NCI-H510A (cell line): ENCODE results near the gene AMPD1.

Experiments used
- DNase-seq: peaks from one replicate; lab custom pipeline; 2025; lab: John Stamatoyannopoulos, UW

The AMPD1 gene

DNA sequence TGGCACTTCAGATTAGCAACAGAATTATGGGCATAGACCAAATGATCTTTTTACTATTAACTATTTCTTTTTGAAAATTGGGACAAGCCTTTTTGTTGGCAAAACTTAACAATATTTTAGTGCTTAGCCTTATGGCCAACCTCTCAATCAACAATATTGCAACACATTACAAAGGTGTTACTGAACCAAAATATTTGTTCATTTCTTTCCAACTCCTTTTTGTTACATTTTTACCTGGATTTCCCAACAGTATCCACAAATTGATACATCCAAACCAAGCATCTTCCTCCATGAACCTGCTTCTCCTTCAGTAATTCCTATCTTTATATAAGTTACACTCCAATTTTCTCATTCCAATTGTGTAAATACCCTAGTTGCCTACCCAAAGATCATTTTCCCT is 1.5 kb upstream of the AMPD1 start:
- DNase-seq: no peak

DNA sequence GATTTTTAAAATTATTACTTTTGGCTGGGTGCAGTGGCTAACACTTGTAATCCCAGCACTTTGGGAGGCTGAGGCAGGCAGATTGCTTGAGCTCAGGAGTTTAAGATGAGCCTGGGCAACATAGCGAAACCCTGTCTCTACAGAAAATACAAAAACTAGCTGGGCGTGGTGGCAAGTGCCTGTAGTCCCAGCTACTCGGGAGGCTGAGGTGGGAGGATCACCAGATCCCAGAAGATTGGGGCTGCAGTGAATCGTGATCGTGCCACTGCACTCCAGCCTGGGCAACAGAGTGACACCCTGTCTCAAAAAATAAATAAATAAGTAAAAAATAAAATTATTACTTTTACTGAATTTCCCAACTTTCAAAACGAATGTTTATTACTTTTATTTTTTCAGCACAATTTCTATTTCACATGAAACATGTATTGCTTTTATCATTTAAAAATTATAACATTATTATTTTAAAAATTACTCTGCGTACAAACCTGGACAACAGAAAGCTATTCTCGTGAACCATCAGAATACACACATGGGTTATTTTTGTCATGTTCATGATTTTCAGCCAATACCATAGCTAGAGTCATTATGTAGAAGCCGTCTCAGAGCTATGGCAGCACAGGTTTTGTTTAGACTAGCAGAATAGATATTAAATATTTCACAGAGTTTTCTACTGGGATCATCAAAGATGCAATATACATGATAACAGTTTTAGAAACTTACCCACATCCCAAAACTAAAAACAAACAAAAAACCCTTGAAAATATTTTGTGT is 621 bp downstream of the AMPD1 start:
- no peak for DNase-seq

DNA sequence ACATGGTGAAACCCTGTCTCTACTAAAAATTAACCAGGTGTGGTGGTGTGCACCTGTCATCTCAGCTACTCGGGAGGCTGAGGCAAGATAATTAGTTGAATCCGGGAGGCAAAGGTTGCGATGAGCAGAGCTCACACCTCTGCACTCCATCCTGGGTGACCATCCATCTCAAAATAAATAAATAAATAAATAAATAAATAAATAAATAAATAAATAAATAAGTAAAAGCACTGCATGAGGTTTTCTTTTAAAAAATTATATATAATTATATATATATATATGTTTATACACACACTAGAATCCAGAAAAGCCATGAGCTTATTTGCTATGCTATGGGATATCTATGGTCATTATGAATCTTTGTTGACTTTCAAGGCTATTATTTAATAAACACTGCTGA is 2.4 kb downstream of the AMPD1 start:
- no peak for DNase-seq

DNA sequence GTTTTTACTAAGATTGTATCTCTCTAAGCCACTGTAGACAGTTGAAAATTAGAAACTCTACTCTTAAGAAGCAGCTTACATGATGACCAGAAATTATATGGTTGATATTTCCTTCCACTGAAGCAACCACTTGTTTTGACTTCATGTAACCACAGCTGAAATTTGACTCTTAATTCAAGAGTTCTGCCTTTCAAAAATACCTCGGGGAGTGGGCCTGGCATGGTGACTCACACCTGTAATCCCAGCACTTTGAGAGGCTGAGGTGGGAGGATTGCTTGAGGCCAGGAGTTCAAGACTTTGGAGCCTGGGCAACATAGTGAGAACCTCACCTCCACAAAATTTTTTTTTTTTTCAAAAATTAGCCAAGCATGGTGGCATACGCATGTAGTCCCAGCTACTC is 4.3 kb downstream of the AMPD1 start:
- DNase-seq: no peak

DNA sequence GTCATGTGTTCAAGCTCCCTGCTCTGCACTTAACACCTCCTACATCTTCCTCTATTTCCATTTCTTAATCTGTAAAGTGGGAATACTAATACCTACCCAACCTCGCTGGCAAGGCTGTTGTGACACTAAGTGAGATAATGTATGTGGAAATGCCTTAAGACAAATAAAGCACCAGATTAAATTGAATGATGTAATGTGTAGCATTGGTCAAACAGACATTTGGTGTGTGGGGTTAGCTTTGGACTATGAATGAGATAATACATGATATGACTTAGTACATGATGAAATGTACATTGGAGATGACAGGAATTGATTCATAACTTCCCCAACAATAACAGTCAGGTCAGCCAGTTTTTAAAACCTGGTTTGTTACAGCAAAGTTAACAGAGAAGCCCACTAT is 5.2 kb downstream of the AMPD1 start:
- no peak for DNase-seq

DNA sequence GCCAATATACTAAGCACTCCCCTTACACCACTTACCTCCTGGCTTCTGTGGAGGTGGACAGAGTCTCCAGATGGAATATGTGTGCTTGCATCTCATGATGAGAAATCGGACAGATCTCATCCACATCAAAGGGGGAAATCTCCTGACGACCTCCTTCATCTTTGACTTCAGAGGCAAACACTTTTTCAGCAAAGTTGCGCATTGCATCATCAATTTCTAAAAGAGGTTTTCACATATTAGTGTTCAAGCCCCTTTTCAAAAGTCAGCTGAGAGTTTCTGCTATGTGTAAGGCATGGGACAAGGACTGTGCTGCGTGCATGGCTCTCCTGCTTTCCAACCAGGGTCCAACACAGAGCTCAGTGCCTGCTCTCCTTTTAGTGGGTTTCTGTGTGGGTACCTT is 6.8 kb downstream of the AMPD1 start:
- DNase-seq: no peak

DNA sequence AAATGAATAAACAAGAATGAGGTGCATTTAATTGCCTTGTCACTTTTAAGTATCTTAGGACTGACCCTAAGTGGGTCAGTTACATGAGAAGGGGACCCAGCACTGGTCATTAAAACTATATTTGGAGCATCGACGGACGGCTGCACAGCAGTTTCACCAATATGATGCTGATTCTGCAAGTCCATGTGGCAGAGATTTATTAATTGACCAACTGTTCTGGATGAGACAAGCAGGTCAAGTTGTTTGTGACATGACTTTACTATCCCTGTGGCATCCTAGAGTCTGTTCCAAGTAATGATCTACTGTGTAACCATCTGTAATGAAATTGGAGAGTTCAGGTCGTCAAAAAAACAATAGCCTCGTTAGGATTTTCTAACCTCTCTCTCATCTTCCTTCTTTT is 9.5 kb downstream of the AMPD1 start:
- DNase-seq: no peak

DNA sequence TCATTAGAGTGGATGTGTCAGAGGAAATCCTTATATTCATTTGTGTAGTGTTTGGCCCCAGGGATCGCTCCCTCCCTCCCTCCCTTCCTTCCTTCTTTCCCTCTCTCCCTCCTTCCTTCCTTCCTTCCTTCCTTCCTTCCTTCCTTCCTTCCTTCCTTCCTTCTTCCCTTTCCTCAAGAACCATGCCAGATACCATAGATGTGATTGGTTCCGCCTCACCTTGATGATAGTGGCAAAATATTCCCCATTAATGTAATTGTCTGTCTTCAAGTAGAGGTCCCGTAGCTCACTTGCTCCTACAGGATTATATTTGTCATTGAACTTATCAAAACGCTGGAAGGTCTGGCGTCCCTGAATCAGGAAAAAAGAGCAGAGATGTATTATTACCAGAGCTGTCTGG is 17.7 kb downstream of the AMPD1 start:
- no peak for DNase-seq

DNA sequence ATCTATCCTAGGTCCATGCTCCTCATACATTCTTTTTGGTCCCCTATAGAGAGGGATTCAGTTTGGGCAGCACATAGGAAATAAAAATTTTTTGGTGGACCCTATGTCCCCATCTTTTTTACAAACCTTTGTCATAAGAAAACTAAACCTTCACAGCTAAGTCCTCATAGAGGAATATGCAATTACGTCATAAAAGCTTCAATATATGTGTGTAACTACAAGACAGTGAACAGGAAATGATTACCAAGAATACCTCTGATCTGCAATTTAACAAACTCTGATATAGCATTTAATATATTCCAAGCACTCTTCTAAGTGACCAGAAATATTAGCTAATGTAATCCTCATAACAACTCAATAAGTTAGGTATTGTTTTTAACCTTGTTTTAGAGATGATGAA is 19.2 kb downstream of the AMPD1 start:
- DNase-seq: no peak

DNA sequence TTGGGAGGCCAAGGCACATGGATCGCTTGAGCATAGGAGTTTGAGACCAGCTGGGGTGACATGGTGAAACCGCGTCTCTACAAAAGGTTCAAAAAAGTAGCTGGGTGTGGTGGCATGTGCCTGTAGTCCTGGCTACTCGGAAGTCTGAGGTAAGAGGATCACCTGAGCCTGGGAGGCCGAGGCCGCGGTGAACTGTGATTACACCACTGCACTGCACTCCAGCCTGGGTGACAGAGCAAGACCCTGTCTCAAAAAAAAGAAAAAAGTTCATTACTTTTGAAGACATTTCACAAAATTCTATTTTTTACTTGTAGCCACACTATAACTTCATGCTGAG is 23.4 kb downstream of the AMPD1 start:
- no peak for DNase-seq

DNA sequence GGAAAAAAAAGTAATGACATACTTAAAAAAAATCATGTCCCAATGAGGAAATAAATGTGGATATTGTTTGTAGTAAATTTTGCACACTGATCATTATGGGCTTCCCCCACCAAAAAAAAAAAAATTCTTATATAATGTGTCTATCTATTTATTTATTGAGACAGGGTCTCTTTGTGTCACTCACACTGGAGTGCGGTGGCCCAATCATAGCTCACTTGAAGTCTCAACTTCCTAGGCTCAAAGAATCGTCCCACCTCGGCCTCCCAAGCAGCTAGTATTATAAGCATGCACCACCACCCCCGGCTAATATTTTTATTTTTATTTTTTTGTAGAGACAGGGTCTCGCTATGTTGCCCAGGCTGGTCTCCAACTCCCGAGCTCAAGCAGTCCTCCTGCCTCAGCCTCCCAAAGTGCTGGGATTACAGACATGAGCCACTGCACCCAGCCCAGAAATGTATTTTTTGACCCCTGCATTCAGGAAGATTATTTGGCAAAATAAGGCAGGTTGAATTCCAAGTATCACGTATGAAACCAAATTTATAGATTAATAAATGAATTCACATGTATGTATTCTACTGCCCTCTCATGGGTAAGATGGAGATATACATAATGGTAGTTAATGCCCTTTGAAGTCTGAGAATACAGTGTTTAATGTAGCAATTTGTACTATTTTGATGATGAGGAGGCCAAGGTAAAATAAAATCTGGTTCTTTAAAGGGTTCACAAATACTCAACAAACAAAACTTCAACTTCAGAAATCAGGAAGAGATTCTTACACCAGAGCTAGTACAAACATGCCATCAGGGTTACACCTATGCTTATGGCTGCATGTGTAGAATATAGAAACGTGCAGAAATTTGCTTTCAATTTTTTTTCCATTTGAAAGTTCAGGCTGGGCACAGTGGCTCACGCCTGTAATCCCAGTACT is 24.1 kb downstream of the AMPD1 start:
- no peak for DNase-seq

DNA sequence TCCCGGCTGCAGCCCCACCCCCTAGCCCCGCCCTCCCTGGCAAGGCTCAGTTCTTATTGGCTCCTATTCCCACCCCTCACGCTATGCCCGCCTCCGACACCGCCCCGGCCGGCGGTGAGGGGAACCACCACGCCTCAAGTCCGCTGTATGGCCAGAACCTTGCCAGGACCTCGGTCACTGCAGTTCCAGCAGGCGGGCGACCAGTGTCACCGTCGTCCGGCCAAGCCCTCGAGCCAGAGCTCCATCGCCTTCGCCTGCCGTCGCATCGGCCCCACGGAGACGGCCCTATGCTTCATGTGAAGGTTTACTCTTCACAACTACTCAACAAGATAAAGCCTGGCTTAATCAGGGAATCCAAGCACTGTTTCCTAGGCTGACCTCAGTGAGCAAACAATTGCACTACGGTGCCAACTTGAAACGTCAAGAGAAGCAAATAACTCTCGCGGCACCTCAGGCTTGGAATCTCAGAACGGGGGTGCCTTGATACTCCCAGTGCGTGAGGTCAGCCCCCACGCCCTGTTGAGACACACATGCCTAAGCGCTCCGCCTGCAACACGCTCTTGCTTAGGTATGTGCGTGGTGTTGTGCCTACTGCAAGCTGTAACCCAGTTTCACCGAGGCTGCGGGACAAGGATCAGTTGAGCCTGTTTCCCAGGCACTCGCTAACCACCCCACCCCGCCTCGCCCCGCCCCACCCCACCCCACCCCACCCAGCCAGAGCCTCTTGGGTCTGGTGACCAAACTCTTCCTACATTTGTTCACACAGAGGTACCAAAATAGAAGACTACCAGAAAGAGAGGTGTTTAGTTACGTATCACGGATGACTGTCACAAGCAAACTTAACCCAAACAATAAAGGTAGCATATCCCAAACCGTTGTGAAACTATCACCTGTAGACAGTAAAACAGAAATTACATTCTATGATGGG is 25.0 kb downstream of the AMPD1 start:
- DNase-seq: peak; percentile 69

DNA sequence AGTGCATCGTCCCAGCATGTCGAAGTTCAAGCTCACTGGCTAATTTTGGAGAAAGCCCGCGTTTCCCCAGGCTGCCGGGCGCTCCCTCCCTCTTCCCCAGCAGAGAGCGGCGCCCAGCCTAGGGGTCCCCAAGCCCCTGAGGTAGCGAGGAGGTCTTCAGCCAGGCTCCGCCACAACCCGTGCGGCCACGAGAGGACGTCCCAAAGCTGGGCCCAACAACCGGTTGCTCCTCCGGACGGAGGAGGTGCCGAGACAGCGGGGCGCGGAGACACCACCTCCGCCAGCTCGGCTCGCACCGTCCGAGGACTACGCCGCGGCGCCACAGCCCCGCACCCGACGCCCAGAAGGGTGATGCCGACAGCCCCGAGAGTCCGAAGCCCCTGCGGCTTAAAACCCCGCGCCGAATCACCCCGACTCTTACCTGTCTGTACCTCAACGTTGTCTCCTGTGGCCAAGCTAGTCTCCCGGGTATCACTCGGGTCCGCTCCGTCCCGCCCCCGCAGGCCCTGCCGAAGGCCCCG is 25.7 kb downstream of the AMPD1 start, which contains the start of gene DENND2C:
TSS of gene DENND2C (minus strand) at position 488 of the 521 bp plus-strand sequence. CDS start 44,065 bp downstream, outside the sequence.
- DNase-seq: peak; percentile 53

DNA sequence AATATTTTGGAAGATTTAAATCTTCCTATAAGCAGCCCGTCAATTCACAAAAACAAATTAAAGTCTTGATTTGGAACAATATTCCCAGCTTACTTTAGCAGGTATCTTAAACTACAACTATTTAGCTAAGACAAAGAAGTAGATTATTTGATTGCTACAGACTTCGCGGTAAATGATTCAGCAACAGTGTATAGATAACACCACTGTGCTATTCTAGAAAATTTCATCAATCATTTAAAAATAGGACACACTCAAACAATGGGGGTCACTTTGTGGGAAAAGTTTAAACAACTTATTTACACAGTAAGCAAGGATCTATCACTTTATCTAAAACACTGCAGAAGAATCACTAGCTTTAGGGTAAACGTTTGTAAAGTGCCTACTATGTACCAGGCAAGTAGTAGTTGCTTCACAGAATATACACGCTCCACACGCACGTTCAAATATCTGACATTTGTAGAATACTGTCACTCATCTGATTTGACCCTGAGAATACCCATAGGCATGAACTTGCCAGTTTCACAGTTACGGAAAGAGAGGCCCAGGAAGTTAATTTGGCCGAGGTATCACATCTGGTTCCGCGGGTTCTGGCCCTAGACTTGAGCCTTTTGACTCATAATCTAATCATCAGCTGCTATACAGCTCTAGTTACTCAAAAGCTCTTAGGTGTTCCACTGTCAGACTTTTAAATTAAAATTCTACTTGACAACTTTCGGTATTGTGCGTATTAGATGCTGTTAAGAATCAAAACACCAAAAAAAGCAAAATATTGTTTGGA is 26.4 kb downstream of the AMPD1 start:
- DNase-seq: no peak

DNA sequence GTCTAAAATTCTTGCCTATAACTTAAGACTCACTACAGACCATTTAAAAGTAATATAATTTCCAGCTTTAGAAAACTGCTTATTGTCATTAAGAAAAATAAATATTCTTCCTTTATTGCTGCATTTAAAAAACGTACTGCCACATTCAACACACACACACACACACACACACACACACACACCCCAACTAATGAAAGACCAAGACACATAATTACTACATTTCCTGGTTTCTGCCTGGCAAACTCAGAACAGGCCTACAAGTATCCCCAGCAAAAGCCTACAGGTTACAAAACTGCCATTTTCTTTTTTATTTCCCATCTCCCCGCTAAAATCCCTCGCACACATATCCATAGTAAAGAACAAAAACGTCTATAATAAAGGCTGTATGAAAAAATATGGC is 27.0 kb downstream of the AMPD1 start:
- no peak for DNase-seq

DNA sequence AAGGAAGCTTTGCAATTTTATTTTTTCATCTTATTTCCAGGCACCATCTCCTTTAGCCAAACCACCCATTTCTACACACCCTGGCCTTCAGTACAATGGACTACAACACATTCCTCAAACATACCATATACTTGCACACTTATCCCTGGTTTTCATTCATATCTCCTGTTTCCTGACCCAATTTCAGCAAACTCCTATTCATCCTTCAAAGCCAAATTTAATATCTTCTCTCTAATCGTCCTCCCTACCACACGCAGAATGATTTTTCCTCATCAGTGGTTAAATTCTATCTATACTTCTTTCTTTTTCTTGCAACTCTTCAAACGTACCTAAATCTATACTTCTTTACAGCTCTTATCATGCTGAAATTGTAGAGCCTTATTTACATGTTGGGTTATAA is 28.4 kb downstream of the AMPD1 start:
- DNase-seq: no peak

DNA sequence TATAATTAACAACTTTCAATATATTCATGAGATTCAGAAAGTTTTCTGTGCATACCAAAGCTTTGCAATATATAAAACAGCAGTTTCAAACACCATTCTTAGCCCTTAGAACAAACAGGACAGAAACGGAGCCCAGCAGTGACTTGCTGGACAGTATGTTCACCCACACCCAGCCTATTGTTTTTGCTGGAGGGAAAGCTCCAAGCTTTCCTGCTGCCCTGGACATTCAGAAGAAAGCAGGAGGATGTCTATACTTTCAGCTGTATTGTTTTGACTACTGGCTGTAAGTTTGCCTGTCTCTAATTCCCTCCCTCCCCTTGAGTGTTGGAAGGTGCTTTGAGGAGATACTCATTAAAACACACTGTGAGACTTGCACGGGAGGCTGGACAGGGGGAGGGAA is 35.1 kb downstream of the AMPD1 start:
- no peak for DNase-seq

DNA sequence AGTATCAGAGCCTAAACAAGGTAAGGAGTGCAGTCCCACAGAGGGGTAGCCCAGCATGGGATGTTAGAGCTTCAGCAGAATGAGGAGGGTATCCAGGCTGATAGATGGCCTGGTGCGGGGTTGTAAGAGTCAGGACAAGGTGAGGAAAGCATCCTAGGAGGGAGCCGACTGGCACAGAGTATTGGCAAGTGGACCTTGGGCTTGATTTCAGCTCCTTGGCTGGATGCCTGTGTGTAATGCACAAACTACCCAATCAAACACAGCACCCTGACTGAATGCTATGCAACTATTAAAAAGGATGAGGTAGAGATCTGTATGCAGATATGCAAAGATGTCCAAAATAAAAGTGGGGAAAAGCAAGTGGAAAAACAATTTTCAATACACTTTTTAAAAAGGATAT is 43.5 kb downstream of the AMPD1 start:
- no peak for DNase-seq

DNA sequence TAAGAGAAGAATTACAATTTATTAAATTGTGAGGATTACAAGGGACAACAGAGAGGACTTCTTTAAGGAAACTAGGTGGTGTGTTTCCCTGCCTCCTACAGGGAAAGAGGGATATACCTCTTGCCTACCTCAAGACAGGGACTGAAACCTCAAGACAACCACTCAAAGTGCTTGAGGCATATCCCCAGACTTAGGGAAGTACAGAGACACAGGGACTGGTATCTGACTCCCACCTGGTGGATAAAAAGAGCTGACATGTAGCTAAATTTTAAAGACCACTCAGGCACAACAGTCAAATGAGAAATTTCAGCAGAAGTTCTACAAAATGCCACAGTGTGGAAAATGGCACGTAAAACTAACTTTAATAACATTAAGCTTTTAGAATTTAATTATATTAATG is 46.8 kb downstream of the AMPD1 start:
- no peak for DNase-seq

DNA sequence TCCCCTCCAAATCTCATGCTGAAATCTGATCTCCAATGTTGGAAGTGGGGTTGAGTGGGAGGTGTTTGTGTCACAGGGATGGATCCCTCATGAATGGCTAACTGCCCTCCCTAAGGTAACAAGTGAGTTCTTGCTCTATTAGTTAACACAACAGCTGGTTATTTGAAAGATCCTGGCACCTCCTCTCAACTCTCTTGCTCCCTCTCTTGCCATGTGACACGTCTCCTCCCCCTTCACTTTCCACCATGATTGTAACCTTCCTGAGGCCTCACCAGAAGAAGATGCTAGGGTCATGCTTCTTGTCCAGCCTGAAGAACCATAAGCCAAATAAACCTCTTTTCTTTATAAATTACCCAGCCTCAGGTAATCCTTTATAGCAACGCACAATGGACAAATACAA is 54.0 kb downstream of the AMPD1 start:
- DNase-seq: no peak

DNA sequence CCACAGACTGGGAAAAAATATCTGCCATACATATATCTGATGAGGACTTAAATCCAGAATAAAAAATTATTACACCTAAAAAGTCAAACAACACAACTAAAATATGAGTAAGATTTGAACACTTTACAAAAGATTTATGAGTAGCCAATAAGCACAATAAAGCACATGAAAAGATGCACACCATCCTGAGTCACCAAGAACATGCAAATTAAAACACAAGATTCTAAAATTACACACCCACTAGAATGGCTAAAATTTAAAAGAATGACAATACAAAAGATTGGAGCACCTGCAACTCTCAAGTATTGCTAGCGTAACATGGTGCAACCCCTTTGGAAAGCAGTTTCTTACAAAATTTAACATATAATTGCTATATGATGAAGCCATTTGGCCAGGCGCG is 56.4 kb downstream of the AMPD1 start:
- no peak for DNase-seq
